SK-N-SH treated with all-trans-retinoic acid at 6 μM for 48 hours (cell line): ENCODE measurements around the gene CFAP157.

Experiments
- ATAC-seq: fragments of 200-7000 bp; cut with Tn5 transposase; 3 replicates; pipeline ENCODE4 v1.9.1; 2020; ENCODE audit warnings: mild to moderate bottlenecking, moderate library complexity
- ISL1 ChIP-seq: fragments of 250-450 bp; sonication (Bioruptor Pico); IDR thresholded peaks from 2 replicates; pipeline ENCODE4 v2.1.2; 2022; ENCODE audit warnings: mild to moderate bottlenecking, moderate library complexity
- OSR1 ChIP-seq: fragments of 250-450 bp; sonication (Bioruptor Pico); IDR thresholded peaks from 2 replicates; pipeline ENCODE4 v1.8.0; 2022; ENCODE audit warnings: moderate library complexity, mild to moderate bottlenecking, inconsistent platforms
- PATZ1 ChIP-seq: fragments of 250-450 bp; sonication (Bioruptor Pico); IDR thresholded peaks from 2 replicates; pipeline ENCODE4 v1.8.0; 2020; ENCODE audit warnings: mild to moderate bottlenecking, moderate library complexity, borderline replicate concordance
- POU6F1 ChIP-seq: fragments of 250-450 bp; sonication (Bioruptor Pico); IDR thresholded peaks from 2 replicates; pipeline ENCODE4 v1.8.0; 2021; ENCODE audit warnings: low read depth, mild to moderate bottlenecking, moderate library complexity, borderline replicate concordance
- PPARA ChIP-seq: fragments of 250-450 bp; sonication (Bioruptor Pico); IDR thresholded peaks from 2 replicates; pipeline ENCODE4 v1.5.0; 2020; ENCODE audit warnings: mild to moderate bottlenecking, borderline replicate concordance
- RARB ChIP-seq: fragments of 250-450 bp; sonication (Bioruptor Pico); IDR thresholded peaks from 2 replicates; pipeline ENCODE4 v1.8.0; 2021; ENCODE audit warnings: mild to moderate bottlenecking, moderate library complexity
- SNAI2 ChIP-seq: fragments of 250-450 bp; sonication (Bioruptor Pico); IDR thresholded peaks from 2 replicates; pipeline ENCODE4 v1.5.0; 2020; ENCODE audit warnings: mild to moderate bottlenecking, moderate library complexity
- TCF4 ChIP-seq: fragments of 250-450 bp; sonication (Bioruptor Pico); IDR thresholded peaks from 2 replicates; pipeline ENCODE4 v1.8.0; 2021; ENCODE audit warnings: mild to moderate bottlenecking, moderate library complexity, borderline replicate concordance
- TOX ChIP-seq: fragments of 250-450 bp; sonication (Bioruptor Pico); IDR thresholded peaks from 2 replicates; pipeline ENCODE4 v1.8.0; 2021; ENCODE audit warnings: mild to moderate bottlenecking, moderate library complexity, borderline replicate concordance
- TSHZ2 ChIP-seq: fragments of 250-450 bp; sonication (Bioruptor Pico); IDR thresholded peaks from 2 replicates; pipeline ENCODE4 v1.5.0; 2020; ENCODE audit warnings: mild to moderate bottlenecking, moderate library complexity
- ZC3H10 ChIP-seq: fragments of 250-450 bp; sonication (Bioruptor Pico); IDR thresholded peaks from 2 replicates; pipeline ENCODE4 v1.5.1; 2021; ENCODE audit warnings: mild to moderate bottlenecking, moderate library complexity
- ZFP3 ChIP-seq: fragments of 250-450 bp; sonication (Bioruptor Pico); IDR thresholded peaks from 2 replicates; pipeline ENCODE4 v1.5.0; 2020; ENCODE audit warnings: mild to moderate bottlenecking, moderate library complexity
- ZFP30 ChIP-seq: fragments of 450-650 bp; formaldehyde crosslinking; IDR thresholded peaks from 2 replicates; pipeline ENCODE4 v1.5.0; 2022; ENCODE audit warnings: mild to moderate bottlenecking, moderate library complexity
- ZNF565 ChIP-seq: fragments of 450-650 bp; formaldehyde crosslinking; conservative IDR thresholded peaks from 2 replicates; pipeline ENCODE4 v1.5.0; 2020; ENCODE audit warnings: low read depth, mild to moderate bottlenecking, moderate library complexity
- ZNF70 ChIP-seq: fragments of 450-650 bp; formaldehyde crosslinking; IDR thresholded peaks from 2 replicates; pipeline ENCODE4 v1.5.0; 2020; ENCODE audit warnings: mild to moderate bottlenecking, moderate library complexity
- ZNF8 ChIP-seq: fragments of 450-650 bp; formaldehyde crosslinking; IDR thresholded peaks from 2 replicates; pipeline ENCODE4 v1.5.0; 2020; ENCODE audit warnings: mild to moderate bottlenecking, moderate library complexity
- TF ChIP-seq, protein P1 (sequence below): fragments of 250-450 bp; sonication (Bioruptor Pico); IDR thresholded peaks from 2 replicates; pipeline ENCODE4 v1.5.1; 2021; ENCODE audit warnings: mild to moderate bottlenecking, moderate library complexity

CFAP157 gene

GRCh38 chr9:127712371-127712770 is 5.6 kb downstream of the CFAP157 start (continued):
- TF ChIP-seq TSHZ2 (CRISPR knock-in tag): no peak
- no peak for TF ChIP-seq RARB
- no peak for TF ChIP-seq ZNF8 (CRISPR knock-in tag)
- no peak for TF ChIP-seq TOX (CRISPR knock-in tag)
- no peak for TF ChIP-seq ISL1 (CRISPR knock-in tag)
- no peak for TF ChIP-seq ZNF70 (CRISPR knock-in tag)
- no peak for TF ChIP-seq ZNF565 (CRISPR knock-in tag)
- no peak for TF ChIP-seq POU6F1
- no peak for TF ChIP-seq ZC3H10
- TF ChIP-seq SNAI2: no peak

DNA sequence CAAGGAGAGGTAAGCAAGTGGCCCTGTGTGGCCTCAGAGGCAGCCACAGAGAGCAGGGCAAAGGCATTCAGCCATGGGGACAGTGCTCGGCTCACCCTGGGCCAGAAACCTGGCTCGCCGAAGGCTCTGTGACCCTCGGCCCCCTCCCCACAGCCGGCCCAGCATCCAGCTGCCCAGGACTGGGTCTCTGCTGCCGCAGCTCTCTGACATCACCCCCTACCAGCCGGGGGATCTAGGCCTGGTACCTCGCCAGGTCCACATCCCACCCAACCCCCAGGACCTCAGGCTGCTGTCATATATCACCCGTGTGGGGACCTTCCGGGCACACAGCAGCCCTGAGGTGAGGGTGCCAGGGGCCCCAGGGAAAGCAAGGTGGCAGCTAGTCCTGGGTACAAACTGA is 6.1 kb downstream of the CFAP157 start:
- ATAC-seq: no peak
- TF ChIP-seq OSR1 (CRISPR knock-in tag) (no peak), ZFP30 (CRISPR knock-in tag) (no peak), ZNF70 (CRISPR knock-in tag) (no peak), ZNF8 (CRISPR knock-in tag) (no peak)
- TF ChIP-seq, protein P1, sequence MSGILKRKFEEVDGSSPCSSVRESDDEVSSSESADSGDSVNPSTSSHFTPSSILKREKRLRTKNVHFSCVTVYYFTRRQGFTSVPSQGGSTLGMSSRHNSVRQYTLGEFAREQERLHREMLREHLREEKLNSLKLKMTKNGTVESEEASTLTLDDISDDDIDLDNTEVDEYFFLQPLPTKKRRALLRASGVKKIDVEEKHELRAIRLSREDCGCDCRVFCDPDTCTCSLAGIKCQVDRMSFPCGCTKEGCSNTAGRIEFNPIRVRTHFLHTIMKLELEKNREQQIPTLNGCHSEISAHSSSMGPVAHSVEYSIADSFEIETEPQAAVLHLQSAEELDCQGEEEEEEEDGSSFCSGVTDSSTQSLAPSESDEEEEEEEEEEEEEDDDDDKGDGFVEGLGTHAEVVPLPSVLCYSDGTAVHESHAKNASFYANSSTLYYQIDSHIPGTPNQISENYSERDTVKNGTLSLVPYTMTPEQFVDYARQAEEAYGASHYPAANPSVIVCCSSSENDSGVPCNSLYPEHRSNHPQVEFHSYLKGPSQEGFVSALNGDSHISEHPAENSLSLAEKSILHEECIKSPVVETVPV (CRISPR knock-in tag): no peak

DNA sequence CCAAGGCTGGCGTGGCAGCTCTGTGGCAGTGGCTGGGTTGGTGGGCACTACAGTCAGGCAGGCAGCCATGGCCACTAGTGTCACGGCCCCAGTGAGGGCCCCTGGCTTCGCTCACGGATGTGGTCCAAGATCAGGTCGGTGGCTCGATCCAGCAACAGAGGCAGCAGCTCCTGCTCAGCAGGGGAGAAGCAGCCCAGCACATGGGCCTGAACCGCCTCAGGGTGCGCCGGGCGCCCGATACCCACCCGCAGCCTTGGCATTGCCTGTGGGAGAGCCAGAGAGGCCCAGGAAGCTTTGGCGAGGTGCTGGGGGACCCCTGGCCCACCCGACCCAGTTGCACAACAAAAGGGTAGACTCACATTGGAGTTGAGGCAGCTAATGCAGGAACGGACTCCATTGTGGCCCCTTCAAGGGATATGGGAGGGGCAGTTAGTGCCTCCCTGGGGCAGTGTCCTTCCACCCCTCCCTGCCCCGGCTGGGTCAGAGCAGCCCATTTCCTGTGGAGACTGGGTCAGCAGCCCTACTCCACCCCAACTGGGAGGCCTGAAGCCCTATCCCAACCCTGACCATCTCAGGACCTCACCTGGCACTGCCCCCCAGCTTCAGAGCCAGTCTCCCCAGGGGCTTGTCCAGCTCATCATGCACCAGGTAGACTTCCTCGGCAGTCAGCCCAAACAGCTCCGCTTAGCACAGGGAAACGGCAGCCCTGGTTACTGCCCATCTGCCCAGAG is 7.4 kb downstream of the CFAP157 start:
- ATAC-seq: 0 out of 3 replicates have a peak, but pooled peaks have one; percentile 4
- TF ChIP-seq, protein P1 (CRISPR knock-in tag): no peak

- peak; percentile 45 for ATAC-seq
- no peak for TF ChIP-seq TSHZ2 (CRISPR knock-in tag)
- TF ChIP-seq ZNF70 (CRISPR knock-in tag): no peak
- TF ChIP-seq OSR1 (CRISPR knock-in tag): no peak
- TF ChIP-seq ZNF565 (CRISPR knock-in tag): no peak
- no peak for TF ChIP-seq ZFP3 (CRISPR knock-in tag)
- no peak for TF ChIP-seq TCF4 (CRISPR knock-in tag)
- no peak for TF ChIP-seq RARB
- TF ChIP-seq POU6F1: no peak
- TF ChIP-seq PPARA: no peak
- TF ChIP-seq PATZ1 (CRISPR knock-in tag): no peak
- no peak for TF ChIP-seq ISL1 (CRISPR knock-in tag)
- TF ChIP-seq, protein P1 (CRISPR knock-in tag): no peak
Measured at GRCh38 chr9:127714951-127715469, 8.2 kb downstream of the CFAP157 start.
